Measurements from ENCODE around the gene PCCA. TPM values are rescaled to one million over a fixed set of nuclear protein-coding genes. Genes with fewer than 3 reads are reported as not detected.

PCCA gene
- total RNA-seq, 5 donors from 2014 or later (not counting 1 experiment from before 2014, with no cell fraction given) = 7.6 to 16.8 (median 10.2) TPM

DNA sequence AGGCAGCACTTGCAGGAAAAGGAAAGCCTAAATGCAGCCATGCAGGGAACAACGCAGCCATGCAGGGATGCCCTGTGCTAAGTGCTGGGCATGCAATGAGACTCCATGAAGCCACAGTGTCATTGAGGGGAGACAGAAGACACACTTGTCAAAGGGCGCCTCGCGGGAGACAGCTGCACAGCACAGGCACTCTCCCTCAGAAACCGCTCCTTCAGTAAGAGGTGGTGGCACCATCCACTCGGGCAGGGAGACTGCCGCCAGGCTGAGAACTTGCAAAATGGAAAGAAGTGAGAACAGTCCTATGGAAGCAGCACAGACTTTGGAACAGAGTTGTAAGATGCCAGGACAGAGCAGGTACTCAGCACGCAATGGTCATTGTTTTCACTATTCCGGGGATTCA is 448.6 kb downstream of the PCCA start:
- Histone ChIP-seq H3K36me3 (ENCODE audit: control insufficient read depth in 2 of 2, extremely low read depth in 1 of 2, insufficient read depth in 1 of 2, low read length in 1 of 2) (peaks cover 0 to under 1% of the 10 kb centered on the region in 2 donors), H3K4me3 (ENCODE audit: control insufficient read depth in 1 of 2, extremely low read depth in 1 of 2, low read length in 1 of 2) (no peak overlapping the region), H3K27me3 (replicated peaks in 1 of 2; ENCODE audit: control insufficient read depth in 2 of 2, extremely low read depth in 1 of 2, insufficient read depth in 2 of 2, low read length in 1 of 2) (no peaks in the 10 kb centered on the region), H3K27ac (ENCODE audit: low read length) (no peak overlapping the region), H3K4me1 (ENCODE audit: control insufficient read depth in 1 of 2, extremely low read depth in 1 of 2, insufficient read depth in 2 of 2, low read length in 2 of 2) (peaks cover 0 to 17% of the 10 kb centered on the region in 2 experiments), H3K9me3 (no peaks in the 10 kb centered on the region)
- H3K9me3 Mint-ChIP-seq = no peaks in the 10 kb centered on the region
- peak overlapping the region; percentile 56 to 62 for H3K27ac Mint-ChIP-seq
- ATAC-seq (replicated peaks in 1 of 4) (no peak), DNase-seq (no peak)
- ChIA-PET POLR2A (no interaction called here), CTCF (no interaction called here)
- peaks cover 25% of the 10 kb centered on the region for H3K36me3 Mint-ChIP-seq
- 99% methylated on average over 6 of the region's 9 CpGs for WGBS (ENCODE audit: insufficient coverage)
- peaks cover 32 to 45% (median 35%) of the 10 kb centered on the region in 3 donors for H3K4me1 Mint-ChIP-seq
- H3K4me3 Mint-ChIP-seq = peak overlapping the region in 1 of 3 donors; percentile 59
- no peaks in the 10 kb centered on the region for H3K27me3 Mint-ChIP-seq

GRCh38 chr13:100537951-100538462 is 449.1 kb downstream of the PCCA start:
- peaks cover 0 to 20% of the 10 kb centered on the region in 2 experiments for H3K4me1 ChIP-seq (ENCODE audit: control insufficient read depth in 1 of 2, extremely low read depth in 1 of 2, insufficient read depth in 2 of 2, low read length in 2 of 2)
- DNase-seq (no peak), ATAC-seq (replicated peaks in 1 of 4) (no peak)
- Mint-ChIP-seq H3K9me3 (no peaks in the 10 kb centered on the region), H3K4me1 (peaks cover 37 to 50% (median 40%) of the 10 kb centered on the region in 3 donors), H3K27me3 (no peaks in the 10 kb centered on the region), H3K27ac (peak overlapping the region; percentile 71 to 75), H3K4me3 (peak overlapping the region in 1 of 3 donors; percentile 59), H3K36me3 (peaks cover 25% of the 10 kb centered on the region)
- no peak overlapping the region for H3K4me3 ChIP-seq (ENCODE audit: control insufficient read depth in 1 of 2, extremely low read depth in 1 of 2, low read length in 1 of 2)
- H3K9me3 ChIP-seq = no peaks in the 10 kb centered on the region
- no peaks in the 10 kb centered on the region for H3K27me3 ChIP-seq (replicated peaks in 1 of 2; ENCODE audit: control insufficient read depth in 2 of 2, extremely low read depth in 1 of 2, insufficient read depth in 2 of 2, low read length in 1 of 2)
- no peaks in the 10 kb centered on the region for H3K36me3 ChIP-seq (ENCODE audit: control insufficient read depth in 2 of 2, extremely low read depth in 1 of 2, insufficient read depth in 1 of 2, low read length in 1 of 2)
- H3K27ac ChIP-seq (ENCODE audit: low read length) = no peak overlapping the region
- ChIA-PET POLR2A (no interaction called here), CTCF (no interaction called here)
- WGBS (ENCODE audit: insufficient coverage) = 100% methylated on average over 2 of the region's 5 CpGs

GRCh38 chr13:100540621-100541020 is 451.7 kb downstream of the PCCA start:
- Mint-ChIP-seq H3K4me1 (peaks cover 37 to 51% (median 40%) of the 10 kb centered on the region in 3 donors), H3K9me3 (no peaks in the 10 kb centered on the region), H3K36me3 (peaks cover 20% of the 10 kb centered on the region), H3K4me3 (no peak overlapping the region), H3K27ac (no peak overlapping the region), H3K27me3 (no peaks in the 10 kb centered on the region)
- no peak for DNase-seq
- Histone ChIP-seq H3K27ac (ENCODE audit: low read length) (no peak overlapping the region), H3K4me1 (ENCODE audit: control insufficient read depth in 1 of 2, extremely low read depth in 1 of 2, insufficient read depth in 2 of 2, low read length in 2 of 2) (peaks cover 0 to 20% of the 10 kb centered on the region in 2 experiments), H3K9me3 (no peaks in the 10 kb centered on the region), H3K36me3 (ENCODE audit: control insufficient read depth in 2 of 2, extremely low read depth in 1 of 2, insufficient read depth in 1 of 2, low read length in 1 of 2) (no peaks in the 10 kb centered on the region), H3K27me3 (replicated peaks in 1 of 2; ENCODE audit: control insufficient read depth in 2 of 2, extremely low read depth in 1 of 2, insufficient read depth in 2 of 2, low read length in 1 of 2) (no peaks in the 10 kb centered on the region), H3K4me3 (ENCODE audit: control insufficient read depth in 1 of 2, extremely low read depth in 1 of 2, low read length in 1 of 2) (no peak overlapping the region)
- CTCF ChIA-PET = interaction anchor here in 1 of 2 donors (0.6 kb wide), 1 partner anchor 1395 kb away, joined by 3 read pairs; no protein-coding TSS in a partner anchor
- POLR2A ChIA-PET = no interaction called here
- WGBS (ENCODE audit: insufficient coverage) = 100% methylated on average over 3 of the region's 3 CpGs
- no peak for ATAC-seq (replicated peaks in 1 of 4)

DNA sequence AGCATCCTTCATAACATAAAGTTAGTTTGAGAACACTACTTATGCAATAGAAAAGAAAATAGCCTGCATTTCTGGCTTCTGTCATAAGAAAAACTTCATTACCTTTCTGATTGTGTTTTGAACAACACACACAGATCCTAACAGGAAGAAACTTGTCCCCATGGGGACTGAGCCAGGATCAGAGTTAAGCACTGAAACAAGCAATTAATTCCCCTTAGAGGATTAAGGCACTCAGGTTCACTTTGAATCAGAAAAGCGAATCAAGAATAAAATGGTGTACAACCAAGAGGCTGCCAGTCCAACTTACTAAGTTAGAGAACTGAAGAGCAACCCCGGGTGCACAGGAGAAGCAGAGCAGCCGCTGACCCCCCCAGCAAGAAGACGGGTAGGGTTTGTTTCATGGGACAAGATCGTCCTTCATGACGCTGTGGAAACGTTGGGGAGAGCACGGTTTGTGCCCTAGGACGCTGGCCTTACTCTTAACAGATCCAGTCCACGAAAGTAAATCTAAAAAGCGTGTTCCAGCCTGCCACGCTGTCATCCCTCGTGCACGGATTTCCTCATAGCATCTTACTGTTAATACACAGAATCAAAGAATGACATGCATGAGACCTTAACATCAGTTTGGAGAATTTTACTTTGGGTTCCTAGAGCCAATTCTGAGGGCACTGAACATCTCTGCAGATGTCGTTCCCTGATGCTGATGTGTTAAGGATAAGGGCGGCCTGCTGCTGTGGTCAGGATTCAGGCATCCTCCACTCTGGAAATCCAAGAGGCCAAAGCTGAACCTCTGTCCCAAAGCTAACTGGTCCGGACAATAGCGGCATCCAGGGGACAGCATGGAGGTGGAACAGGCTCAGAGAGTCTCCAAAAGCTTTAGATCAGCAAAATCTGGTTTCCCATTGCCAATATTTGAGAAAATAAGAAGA is 453.3 kb downstream of the PCCA start:
- H3K4me1 Mint-ChIP-seq = peaks cover 33 to 44% (median 36%) of the 10 kb centered on the region in 3 donors
- ATAC-seq (replicated peaks in 1 of 4) = no peak
- peak overlapping the region in 1 of 3 donors; percentile 12 for H3K4me3 Mint-ChIP-seq
- WGBS (ENCODE audit: insufficient coverage) = 94% methylated on average over 17 of the region's 18 CpGs
- no peak overlapping the region for H3K27ac ChIP-seq (ENCODE audit: low read length)
- no peak for DNase-seq
- ChIA-PET POLR2A (no interaction called here), CTCF (interaction anchor here (0.6 to 1.7 kb wide), 6 partner anchors 18 to 886 kb away, joined by 3 to 6 read pairs (median 4); no protein-coding TSS in a partner anchor)
- peaks cover 21% of the 10 kb centered on the region for H3K36me3 Mint-ChIP-seq
- H3K27ac Mint-ChIP-seq = peak overlapping the region in 1 of 2 donors; percentile 53
- no peak overlapping the region for H3K4me3 ChIP-seq (ENCODE audit: control insufficient read depth in 1 of 2, extremely low read depth in 1 of 2, low read length in 1 of 2)
- no peaks in the 10 kb centered on the region for H3K27me3 Mint-ChIP-seq
- H3K27me3 ChIP-seq (replicated peaks in 1 of 2; ENCODE audit: control insufficient read depth in 2 of 2, extremely low read depth in 1 of 2, insufficient read depth in 2 of 2, low read length in 1 of 2) = no peaks in the 10 kb centered on the region
- H3K9me3 ChIP-seq = no peaks in the 10 kb centered on the region
- no peaks in the 10 kb centered on the region for H3K9me3 Mint-ChIP-seq
- no peaks in the 10 kb centered on the region for H3K36me3 ChIP-seq (ENCODE audit: control insufficient read depth in 2 of 2, extremely low read depth in 1 of 2, insufficient read depth in 1 of 2, low read length in 1 of 2)
- H3K4me1 ChIP-seq (ENCODE audit: control insufficient read depth in 1 of 2, extremely low read depth in 1 of 2, insufficient read depth in 2 of 2, low read length in 2 of 2) = peaks cover 0 to 14% of the 10 kb centered on the region in 2 experiments

DNA sequence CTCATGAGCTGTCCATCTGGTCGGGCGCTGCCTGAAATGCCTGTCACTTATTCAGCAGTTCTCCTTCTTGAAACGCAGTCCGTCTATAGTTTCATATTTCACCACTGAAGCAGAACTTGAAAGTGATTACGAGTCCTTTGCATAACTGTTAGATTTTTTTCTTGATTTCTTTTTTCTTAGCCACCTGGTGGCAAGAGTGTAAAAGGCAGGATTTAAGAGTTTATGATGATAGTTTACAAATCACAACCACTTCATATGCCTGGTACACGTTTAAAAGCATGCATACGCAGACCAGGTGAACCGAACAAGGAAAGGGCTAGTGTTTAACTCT is 453.9 kb downstream of the PCCA start:
- Histone ChIP-seq H3K4me1 (ENCODE audit: control insufficient read depth in 1 of 2, extremely low read depth in 1 of 2, insufficient read depth in 2 of 2, low read length in 2 of 2) (peaks cover 0 to 8% of the 10 kb centered on the region in 2 experiments), H3K9me3 (no peaks in the 10 kb centered on the region), H3K4me3 (ENCODE audit: control insufficient read depth in 1 of 2, extremely low read depth in 1 of 2, low read length in 1 of 2) (no peak overlapping the region), H3K27me3 (replicated peaks in 1 of 2; ENCODE audit: control insufficient read depth in 2 of 2, extremely low read depth in 1 of 2, insufficient read depth in 2 of 2, low read length in 1 of 2) (no peaks in the 10 kb centered on the region), H3K27ac (ENCODE audit: low read length) (no peak overlapping the region), H3K36me3 (ENCODE audit: control insufficient read depth in 2 of 2, extremely low read depth in 1 of 2, insufficient read depth in 1 of 2, low read length in 1 of 2) (no peaks in the 10 kb centered on the region)
- ChIA-PET CTCF (interaction anchor here (0.6 to 1.7 kb wide), 7 partner anchors 17 to 886 kb away, joined by 3 to 8 read pairs (median 5); no protein-coding TSS in a partner anchor), POLR2A (no interaction called here)
- H3K36me3 Mint-ChIP-seq = peaks cover 14% of the 10 kb centered on the region
- WGBS (ENCODE audit: insufficient coverage) = 0% methylated on average over 4 of the region's 8 CpGs
- peak in 1 of 35 experiments; percentile 55 for DNase-seq
- ATAC-seq (replicated peaks in 1 of 4) = peak; percentile 50 to 71 (median 56)
- H3K27ac Mint-ChIP-seq = peak overlapping the region in 1 of 2 donors; percentile 53
- H3K4me1 Mint-ChIP-seq = peaks cover 26 to 37% (median 30%) of the 10 kb centered on the region in 3 donors
- no peaks in the 10 kb centered on the region for H3K27me3 Mint-ChIP-seq
- peak overlapping the region in 2 of 3 donors; percentile 1 to 12 for H3K4me3 Mint-ChIP-seq
- H3K9me3 Mint-ChIP-seq = no peaks in the 10 kb centered on the region

- Histone ChIP-seq H3K4me3 (ENCODE audit: control insufficient read depth in 1 of 2, extremely low read depth in 1 of 2, low read length in 1 of 2) (no peak overlapping the region), H3K36me3 (ENCODE audit: control insufficient read depth in 2 of 2, extremely low read depth in 1 of 2, insufficient read depth in 1 of 2, low read length in 1 of 2) (no peaks in the 10 kb centered on the region), H3K9me3 (no peaks in the 10 kb centered on the region), H3K4me1 (ENCODE audit: control insufficient read depth in 1 of 2, extremely low read depth in 1 of 2, insufficient read depth in 2 of 2, low read length in 2 of 2) (peaks cover 0 to 4% of the 10 kb centered on the region in 2 experiments), H3K27me3 (replicated peaks in 1 of 2; ENCODE audit: control insufficient read depth in 2 of 2, extremely low read depth in 1 of 2, insufficient read depth in 2 of 2, low read length in 1 of 2) (no peaks in the 10 kb centered on the region), H3K27ac (ENCODE audit: low read length) (no peak overlapping the region)
- Mint-ChIP-seq H3K36me3 (peaks cover 14% of the 10 kb centered on the region), H3K27ac (no peak overlapping the region), H3K4me3 (no peak overlapping the region), H3K27me3 (no peaks in the 10 kb centered on the region), H3K9me3 (no peaks in the 10 kb centered on the region), H3K4me1 (peaks cover 14 to 25% (median 17%) of the 10 kb centered on the region in 3 donors)
- ATAC-seq (replicated peaks in 1 of 4) (no peak), DNase-seq (no peak)
- ChIA-PET CTCF (interaction anchor here in 1 of 2 donors (1.7 kb wide), 1 partner anchor 29 kb away, joined by 5 read pairs; no protein-coding TSS in a partner anchor), POLR2A (no interaction called here)
- WGBS (ENCODE audit: insufficient coverage) = 92% methylated on average over 21 of the region's 26 CpGs
Observed at GRCh38 chr13:100543872-100544602, 455.1 kb downstream of the PCCA start.

All from T-cell (primary cell).